ENCODE measurements around the gene STARD3. TPM values are rescaled to one million over a fixed set of nuclear protein-coding genes. Genes with fewer than 3 reads are reported as not detected.
A peak's percentile ranks its signal among the peaks of the same experiment; 100 is the strongest.

Gene STARD3
- total and polyA plus RNA-seq, 9 of the 15 experiments (the other 6 are each of a cell fraction or from before 2014, with no cell fraction given): 0.63 to 87.0 (median 46.0) TPM

GRCh38 chr17:39653662-39654331 lies 16.9 kb downstream of the STARD3 start:
- ATAC-seq: peak; percentile 84
- Histone ChIP-seq H3K4me1 (replicated peaks in 1 of 2; ENCODE audit: control insufficient read depth in 2 of 2, insufficient read depth in 2 of 2, low read length in 2 of 2) (peaks cover 48 to 55% of the 10 kb centered on the region in 2 experiments), H3K4me2 (ENCODE audit: insufficient read depth, low read length) (no peak overlapping the region), H3K79me2 (ENCODE audit: control insufficient read depth, insufficient read depth, low read length) (peaks cover 47% of the 10 kb centered on the region), H3K4me3 (no peak overlapping the region), H4K20me1 (replicated peaks; ENCODE audit: control insufficient read depth, insufficient read depth, low read length) (no peaks in the 10 kb centered on the region), H3K27ac (ENCODE audit: extremely low read depth, low read depth, low read length) (no peak overlapping the region; the same call in 2 of the 3 replicates), H3K36me3 (ENCODE audit: control insufficient read depth, insufficient read depth, low read length) (peaks cover 50% of the 10 kb centered on the region), H3K9me3 (replicated peaks; ENCODE audit: control insufficient read depth, insufficient read depth, low read depth, low read length) (no peaks in the 10 kb centered on the region), H2AFZ (ENCODE audit: low read depth, low read length) (no peak overlapping the region), H3K27me3 (ENCODE audit: control insufficient read depth in 2 of 2, insufficient read depth in 2 of 2, low read length in 2 of 2) (no peaks in the 10 kb centered on the region), H3K9me1 (ENCODE audit: control insufficient read depth, insufficient read depth, low read length) (no peaks in the 10 kb centered on the region), H3K9ac (ENCODE audit: insufficient read depth in 1 of 2, low read depth in 2 of 2, low read length in 2 of 2) (peak overlapping the region; percentile 6 to 89; a peak in 3 of 4 replicates)
- intact Hi-C loops (cut with micrococcal nuclease): no loop called here
- POLR2A ChIA-PET: interaction anchor here (0.9 to 1.4 kb wide), 5 partner anchors 8 to 20 kb away, joined by 3 to 9 read pairs (median 4); partner anchors contain the start of gene TCAP
- peak; percentile 87 for FAIRE-seq
- in situ Hi-C loops (cut with MboI): no loop called here
- CTCF ChIA-PET (ENCODE audit: low intra/inter-chr PET ratio): interaction anchor here (0.6 to 3.3 kb wide), 2 partner anchors 10 to 31 kb away, joined by 3 to 38 read pairs; no protein-coding TSS in a partner anchor
- 16% methylated on average over 10 of the region's 14 CpGs for WGBS (ENCODE audit: insufficient coverage, low coverage, missing lambda C conversion rate)
- DNase-seq (ENCODE audit: extremely low read depth in 1 of 4, low spot score in 3 of 4): peak; percentile 86 to 91 (median 89)
- BruUV-seq (replicated peaks): no TSS peak
- TF ChIP-seq NR2C1 (IDR thresholded peaks at IDR 0.05): no peak
- TF ChIP-seq NR2C1 (tag; IDR thresholded peaks at IDR 0.05): peak; percentile 49; the same call in 1 of the 2 replicates
- peak; percentile 79 for TF ChIP-seq CTCFL (IDR thresholded peaks at IDR 0.05; ENCODE audit: borderline replicate concordance, insufficient read depth, low read depth, low read length, poor library complexity, severe bottlenecking)
- no peak for TF ChIP-seq PHF21A (IDR thresholded peaks at IDR 0.05; ENCODE audit: borderline replicate concordance, low read depth)
- TF ChIP-seq ZNF583 (CRISPR knock-in tag; IDR thresholded peaks at IDR 0.05): 0 out of 2 replicates have a peak, but pooled peaks have one; percentile 29
- 0 out of 2 replicates have a peak, but pooled peaks have one; percentile 36 for TF ChIP-seq SMC3 (conservative IDR thresholded peaks at IDR 0.05; ENCODE audit: insufficient read depth, low read depth, low read length)
- TF ChIP-seq ARID1B (IDR thresholded peaks at IDR 0.05): 0 out of 2 replicates have a peak, but pooled peaks have one; percentile 13
- 0 out of 2 replicates have a peak, but pooled peaks have one; percentile 17 for TF ChIP-seq NFIC (IDR thresholded peaks at IDR 0.05)
- TF ChIP-seq TSC22D4 (tag; IDR thresholded peaks at IDR 0.05): no peak
- TF ChIP-seq ZNF24 (IDR thresholded peaks at IDR 0.05): peak; percentile 95
- peak; percentile 66 for TF ChIP-seq VEZF1 (CRISPR knock-in tag; IDR thresholded peaks at IDR 0.05)
- no peak for TF ChIP-seq ZNF354B (CRISPR knock-in tag; IDR thresholded peaks at IDR 0.05)
- TF ChIP-seq FOSL1 (tag; conservative IDR thresholded peaks at IDR 0.05): no peak
- TF ChIP-seq ZNF561 (CRISPR knock-in tag; conservative IDR thresholded peaks at IDR 0.05): no peak
- TF ChIP-seq BCOR (IDR thresholded peaks at IDR 0.05): peak; percentile 84
- TF ChIP-seq HNRNPUL1 (IDR thresholded peaks at IDR 0.05; ENCODE audit: low read length): no peak
- peak; percentile 22 for TF ChIP-seq BRD9 (IDR thresholded peaks at IDR 0.05; ENCODE audit: low read depth, partially characterized antibody)
- no peak for TF ChIP-seq CC2D1A (IDR thresholded peaks at IDR 0.05)
- no peak for TF ChIP-seq TCF7L2 (IDR thresholded peaks at IDR 0.05; ENCODE audit: low read depth, low read length)
- TF ChIP-seq TAF7 (tag; IDR thresholded peaks at IDR 0.05): peak; percentile 27; the same call in 1 of the 2 replicates
- no peak for TF ChIP-seq ZFP1 (CRISPR knock-in tag; IDR thresholded peaks at IDR 0.05)
- peak; percentile 76 for TF ChIP-seq ADNP (tag; IDR thresholded peaks at IDR 0.05)
- peak; percentile 75 for TF ChIP-seq SMARCA5 (IDR thresholded peaks at IDR 0.05)
